K562 (cell line): ENCODE results near the gene PHF11. TPM values are rescaled to one million over a fixed set of nuclear protein-coding genes. Genes with fewer than 3 reads are reported as not detected.

Experiments
- ATAC-seq: fragments of 200-7000 bp; cut with Tn5 transposase; 3 replicates; pipeline ENCODE4 v1.9.1; 2020; ENCODE audit warnings: moderate library complexity
- BruUV-seq: library from RNA; stranded (reverse); fragments of 400-500 nt; replicated peaks from 2 replicates; lab custom pipeline; 2021; lab: Mats Ljungman, UMichigan
- CTCF ChIA-PET: fragments of 300-600 bp; formaldehyde crosslinking; extraction: SDS; loops from one replicate; lab custom pipeline; 2021; ENCODE audit warnings: low intra/inter-chr PET ratio; lab: Yijun Ruan, JAX
- POLR2A ChIA-PET: fragments of 300-600, 350-650 bp; sonication (Branson Sonifier 250); formaldehyde crosslinking; extraction: SDS; loops from one replicate; lab custom pipeline; 2021; ENCODE audit warnings: antibody characterized with exemption, inconsistent platforms; lab: Yijun Ruan, JAX
- DNase-seq, 4 experiments: peaks; one replicate each; pipeline versions ENCODE4 v3.0.0 to v3.0.0-alpha.2; 2011 to 2018; ENCODE audit warnings: low spot score in 3 of 4, mixed read lengths in 3 of 4; ENCODE audit errors: extremely low read depth in 1 of 4
- FAIRE-seq: peaks from 2 replicates; lab custom pipeline; 2011; peaks lifted over from hg19 to GRCh38; lab: Jason Lieb, UNC
- H2AFZ ChIP-seq: 2 replicates; pipeline ENCODE4 v1.6.0; 2011; ENCODE audit warnings: low read depth, low read length, control low read depth, inconsistent platforms
- H3K27ac ChIP-seq: fragments of 200-600 bp; 3 replicates; pipeline ENCODE4 v1.8.0; 2011; ENCODE audit warnings: low read depth, mild to moderate bottlenecking, control low read depth, inconsistent platforms, low read length, moderate library complexity, mixed read lengths; ENCODE audit errors: extremely low read depth
- H3K27me3 ChIP-seq, 2 experiments: fragments of 300-600 bp in 1 of 2; 2 replicates in 1 of 2; 3 replicates in 1 of 2; pipeline versions ENCODE4 v1.6.0 to v1.8.0; 2011; ENCODE audit warnings: inconsistent platforms in 2 of 2, low read length in 2 of 2, mild to moderate bottlenecking in 1 of 2, mixed read lengths in 1 of 2, moderate library complexity in 1 of 2; ENCODE audit not compliant: control insufficient read depth in 2 of 2, insufficient read depth in 2 of 2
- H3K36me3 ChIP-seq: fragments of 300-600 bp; 3 replicates; pipeline ENCODE4 v1.8.0; 2011; ENCODE audit warnings: mild to moderate bottlenecking, low read length, inconsistent platforms; ENCODE audit not compliant: control insufficient read depth, insufficient read depth
- H3K4me1 ChIP-seq, 2 experiments: fragments of 200-600 bp in 1 of 2; replicated peaks in 1 of 2; 2 replicates in 1 of 2; 3 replicates in 1 of 2; pipeline versions ENCODE4 v1.5.1 to v1.8.0; 2011; ENCODE audit warnings: inconsistent platforms in 2 of 2, low read length in 2 of 2, mild to moderate bottlenecking in 1 of 2, mixed read lengths in 1 of 2, moderate library complexity in 1 of 2; ENCODE audit not compliant: control insufficient read depth in 2 of 2, insufficient read depth in 2 of 2
- H3K4me2 ChIP-seq: 2 replicates; pipeline ENCODE4 v1.6.1; 2011; ENCODE audit warnings: low read length, control low read depth, inconsistent platforms, mixed read lengths; ENCODE audit not compliant: insufficient read depth
- H3K4me3 ChIP-seq: fragments of 200-600 bp; sonication (generic), shearing (Covaris generic); 2 replicates; pipeline ENCODE4 v1.5.1; 2016; ENCODE audit warnings: control low read depth, inconsistent platforms
- H3K79me2 ChIP-seq: fragments of 200-600 bp; 3 replicates; pipeline ENCODE4 v1.8.0; 2011; ENCODE audit warnings: low read length, inconsistent platforms; ENCODE audit not compliant: control insufficient read depth, insufficient read depth
- H3K9ac ChIP-seq, 2 experiments: 2 replicates each; pipeline versions ENCODE4 v1.6.0 to v1.6.1; 2011; ENCODE audit warnings: low read depth in 2 of 2, low read length in 2 of 2, control low read depth in 1 of 2, inconsistent platforms in 1 of 2, mild to moderate bottlenecking in 1 of 2, mixed read lengths in 1 of 2; ENCODE audit not compliant: insufficient read depth in 1 of 2
- H3K9me1 ChIP-seq: one replicate; pipeline ENCODE4 v1.6.0; 2011; ENCODE audit warnings: inconsistent platforms, mild to moderate bottlenecking, low read length, moderate library complexity; ENCODE audit not compliant: control insufficient read depth, insufficient read depth
- H3K9me3 ChIP-seq: replicated peaks from 2 replicates; pipeline ENCODE4 v1.5.1; 2011; ENCODE audit warnings: low read depth, low read length, inconsistent platforms; ENCODE audit not compliant: control insufficient read depth, insufficient read depth
- H4K20me1 ChIP-seq: replicated peaks from 2 replicates; pipeline ENCODE4 v1.6.1; 2011; ENCODE audit warnings: low read length, inconsistent platforms, mixed read lengths; ENCODE audit not compliant: control insufficient read depth, insufficient read depth
- NCOA2 ChIP-seq, 2 experiments: fragments of 450-650 bp; IDR thresholded peaks; 2 replicates each; pipeline ENCODE4 v1.6.1; 2018; ENCODE audit warnings: mild to moderate bottlenecking in 2 of 2, moderate library complexity in 1 of 2; ENCODE audit not compliant: partially characterized antibody in 2 of 2
- NFIC ChIP-seq: fragments of 450-650 bp; IDR thresholded peaks from 2 replicates; pipeline ENCODE4 v1.6.1; 2017; ENCODE audit warnings: mild to moderate bottlenecking, inconsistent platforms
- NR2C1 ChIP-seq, 2 experiments: fragments of 450-650 bp; IDR thresholded peaks; 2 replicates each; pipeline ENCODE4 v1.6.1; 2017; ENCODE audit warnings: mild to moderate bottlenecking in 2 of 2, antibody characterized with exemption in 1 of 2, inconsistent platforms in 1 of 2, missing compliant biosample characterization in 1 of 2, missing genetic modification characterization in 1 of 2
- PCBP2 ChIP-seq: fragments of 200-400 bp; formaldehyde crosslinking; IDR thresholded peaks from 2 replicates; pipeline ENCODE4 v1.6.1; 2018; ENCODE audit warnings: low read length, low read depth, mild to moderate bottlenecking, moderate library complexity; ENCODE audit not compliant: poor library complexity, severe bottlenecking
- PPARD ChIP-seq: fragments of 250-450 bp; sonication (Bioruptor Pico); IDR thresholded peaks from 2 replicates; pipeline ENCODE4 v1.8.0; 2022; ENCODE audit warnings: inconsistent platforms, mild to moderate bottlenecking, moderate library complexity
- ZNF280B ChIP-seq: fragments of 250-450 bp; sonication (Bioruptor Pico); IDR thresholded peaks from 2 replicates; pipeline ENCODE4 v1.5.1; 2021; ENCODE audit warnings: mild to moderate bottlenecking
- ZNF354B ChIP-seq: fragments of 250-450 bp; sonication (Bioruptor Pico); IDR thresholded peaks from 2 replicates; pipeline ENCODE4 v1.4.0; 2020
- ZNF445 ChIP-seq: fragments of 250-450 bp; sonication (Bioruptor Pico); IDR thresholded peaks from 2 replicates; pipeline ENCODE4 v1.4.0; 2020; ENCODE audit warnings: low read depth, mild to moderate bottlenecking, moderate library complexity
- WGBS: fragments of 100-300 bp; shearing (Covaris generic); methylation state at CpG from one replicate; pipeline ENCODE4 v1.1.6; 2016; ENCODE audit warnings: low coverage, mixed read lengths; ENCODE audit not compliant: insufficient coverage; ENCODE audit errors: missing lambda C conversion rate; 5-methylcytosine and 5-hydroxymethylcytosine counted together
- in situ Hi-C: fragments of 300-500 bp; cut with MboI; formaldehyde crosslinking; loops from 4 replicates; pipeline ENCODE4 v1.15.0; 2018; ENCODE audit warnings: inconsistent platforms, mixed read lengths
- intact Hi-C: fragments of 100-400 bp; cut with micrococcal nuclease; formaldehyde crosslinking; loops from 2 replicates; pipeline ENCODE4 v1.14.2; 2022
- polyA plus RNA-seq, 8 experiments: library from polyadenylated mRNA; depleted of rRNA in 4 of 8; stranded (reverse) in 5 of 8; unstranded in 3 of 8; fragments of >200 nt; fragmentation: Nextera tagmentation in 2 of 8; fragmentation: Illumina TruSeq in 1 of 8; extraction: Ambion mirVana in 2 of 8; extraction: Trizol in 1 of 8; gene quantifications; 2 replicates each; pipeline versions ENCODE4 v1.2.1 to v1.2.3, GENCODE V29; 2011 to 2014; ENCODE audit warnings: inconsistent platforms in 1 of 8, missing spikeins in 1 of 8
- total RNA-seq, 7 experiments: library from RNA; depleted of rRNA in 6 of 7; stranded (reverse); fragments of >200 nt in 6 of 7; fragmentation: Illumina TruSeq in 2 of 7; extraction: Trizol in 2 of 7; gene quantifications; 2 replicates each; pipeline versions ENCODE4 v1.2.1 to v1.2.3, GENCODE V29; 2011 to 2021; ENCODE audit warnings: low replicate concordance in 1 of 7
- TF ChIP-seq, protein P1 (sequence below): fragments of 250-450 bp; sonication (Bioruptor Pico); IDR thresholded peaks from 2 replicates; pipeline ENCODE4 v1.4.0; 2020; ENCODE audit warnings: mild to moderate bottlenecking, moderate library complexity
- TF ChIP-seq, protein P2 (sequence below): sonication (generic); formaldehyde crosslinking; IDR thresholded peaks from 2 replicates; pipeline ENCODE4 v1.8.0; 2022; ENCODE audit warnings: mild to moderate bottlenecking, missing genetic modification reagents

Gene PHF11
- total and polyA plus RNA-seq, 9 of the 15 experiments (the other 6 are each of a cell fraction or from before 2014, with no cell fraction given): 1.9 to 7.0 (median 5.3) TPM

DNA sequence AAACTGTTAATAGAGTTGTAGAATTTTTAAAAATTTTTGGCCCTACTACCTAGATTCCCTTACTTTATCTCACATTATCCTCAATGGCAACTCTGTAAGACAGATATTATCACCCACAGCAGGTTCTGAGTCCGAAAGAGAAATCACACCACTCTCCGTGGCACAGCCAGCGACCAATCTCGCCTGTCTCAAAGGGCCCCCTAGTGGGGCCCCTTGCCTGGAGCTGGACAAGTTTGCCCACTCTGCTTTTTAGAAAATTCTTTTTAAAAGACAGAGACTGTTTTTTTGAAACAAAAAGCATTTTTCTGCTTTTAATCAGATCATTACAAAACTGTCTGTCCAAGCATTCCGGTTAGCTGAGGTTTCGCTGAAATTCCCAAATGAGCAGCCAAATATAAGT, 21.7 kb downstream of the PHF11 start (continued):
- TF ChIP-seq NR2C1 (IDR thresholded peaks at IDR 0.05): no peak
- TF ChIP-seq NR2C1 (tag; IDR thresholded peaks at IDR 0.05): no peak

DNA sequence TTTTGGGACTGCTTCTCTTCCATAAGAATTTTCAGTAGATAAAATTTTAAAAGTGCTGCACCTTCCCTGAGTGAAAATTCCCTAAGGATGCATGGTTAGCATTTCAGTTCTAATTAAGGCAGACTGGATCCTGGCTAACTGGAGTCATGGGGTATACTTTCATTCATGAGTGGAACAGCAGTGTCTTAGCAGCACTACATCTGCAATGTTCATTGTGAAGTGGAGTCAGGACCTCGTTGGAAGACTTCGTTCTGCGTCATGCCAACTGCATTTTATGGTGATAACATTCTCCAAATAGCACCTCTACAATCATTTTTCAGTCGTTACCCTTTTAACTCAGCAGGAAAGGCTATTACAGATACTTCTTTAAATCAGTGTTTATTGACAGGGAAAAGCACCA, 25.5 kb downstream of the PHF11 start:
- Histone ChIP-seq H2AFZ (no peak overlapping the region), H3K9me1 (no peaks in the 10 kb centered on the region), H4K20me1 (no peaks in the 10 kb centered on the region), H3K4me2 (no peak overlapping the region), H3K9ac (no peak overlapping the region), H3K4me3 (no peak overlapping the region), H3K36me3 (no peaks in the 10 kb centered on the region), H3K79me2 (no peaks in the 10 kb centered on the region), H3K9me3 (no peaks in the 10 kb centered on the region), H3K4me1 (no peaks in the 10 kb centered on the region), H3K27me3 (no peaks in the 10 kb centered on the region), H3K27ac (no peak overlapping the region)
- CTCF ChIA-PET: no interaction called here
- POLR2A ChIA-PET: no interaction called here
- DNase-seq (no peak), ATAC-seq (no peak), FAIRE-seq (no peak)
- WGBS: 56% methylated on average over 4 of the region's 4 CpGs
- intact Hi-C loops: no loop called here
- in situ Hi-C loops: no loop called here
- BruUV-seq: no TSS peak
- TF ChIP-seq, protein P1, sequence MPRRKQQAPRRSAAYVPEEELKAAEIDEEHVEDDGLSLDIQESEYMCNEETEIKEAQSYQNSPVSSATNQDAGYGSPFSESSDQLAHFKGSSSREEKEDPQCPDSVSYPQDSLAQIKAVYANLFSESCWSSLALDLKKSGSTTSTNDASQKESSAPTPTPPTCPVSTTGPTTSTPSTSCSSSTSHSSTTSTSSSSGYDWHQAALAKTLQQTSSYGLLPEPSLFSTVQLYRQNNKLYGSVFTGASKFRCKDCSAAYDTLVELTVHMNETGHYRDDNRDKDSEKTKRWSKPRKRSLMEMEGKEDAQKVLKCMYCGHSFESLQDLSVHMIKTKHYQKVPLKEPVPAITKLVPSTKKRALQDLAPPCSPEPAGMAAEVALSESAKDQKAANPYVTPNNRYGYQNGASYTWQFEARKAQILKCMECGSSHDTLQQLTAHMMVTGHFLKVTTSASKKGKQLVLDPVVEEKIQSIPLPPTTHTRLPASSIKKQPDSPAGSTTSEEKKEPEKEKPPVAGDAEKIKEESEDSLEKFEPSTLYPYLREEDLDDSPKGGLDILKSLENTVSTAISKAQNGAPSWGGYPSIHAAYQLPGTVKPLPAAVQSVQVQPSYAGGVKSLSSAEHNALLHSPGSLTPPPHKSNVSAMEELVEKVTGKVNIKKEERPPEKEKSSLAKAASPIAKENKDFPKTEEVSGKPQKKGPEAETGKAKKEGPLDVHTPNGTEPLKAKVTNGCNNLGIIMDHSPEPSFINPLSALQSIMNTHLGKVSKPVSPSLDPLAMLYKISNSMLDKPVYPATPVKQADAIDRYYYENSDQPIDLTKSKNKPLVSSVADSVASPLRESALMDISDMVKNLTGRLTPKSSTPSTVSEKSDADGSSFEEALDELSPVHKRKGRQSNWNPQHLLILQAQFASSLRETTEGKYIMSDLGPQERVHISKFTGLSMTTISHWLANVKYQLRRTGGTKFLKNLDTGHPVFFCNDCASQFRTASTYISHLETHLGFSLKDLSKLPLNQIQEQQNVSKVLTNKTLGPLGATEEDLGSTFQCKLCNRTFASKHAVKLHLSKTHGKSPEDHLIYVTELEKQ (CRISPR knock-in tag): no peak
- no peak for TF ChIP-seq ZNF280B (CRISPR knock-in tag)
- no peak for TF ChIP-seq ZNF354B (CRISPR knock-in tag)
- TF ChIP-seq ZNF445 (CRISPR knock-in tag): no peak
- no peak for TF ChIP-seq NCOA2 (IDR thresholded peaks at IDR 0.05; ENCODE audit: partially characterized antibody in 2 of 2)
- TF ChIP-seq NFIC: no peak
- no peak for TF ChIP-seq PPARD (CRISPR knock-in tag)
- TF ChIP-seq PCBP2: no peak
- TF ChIP-seq, protein P2, sequence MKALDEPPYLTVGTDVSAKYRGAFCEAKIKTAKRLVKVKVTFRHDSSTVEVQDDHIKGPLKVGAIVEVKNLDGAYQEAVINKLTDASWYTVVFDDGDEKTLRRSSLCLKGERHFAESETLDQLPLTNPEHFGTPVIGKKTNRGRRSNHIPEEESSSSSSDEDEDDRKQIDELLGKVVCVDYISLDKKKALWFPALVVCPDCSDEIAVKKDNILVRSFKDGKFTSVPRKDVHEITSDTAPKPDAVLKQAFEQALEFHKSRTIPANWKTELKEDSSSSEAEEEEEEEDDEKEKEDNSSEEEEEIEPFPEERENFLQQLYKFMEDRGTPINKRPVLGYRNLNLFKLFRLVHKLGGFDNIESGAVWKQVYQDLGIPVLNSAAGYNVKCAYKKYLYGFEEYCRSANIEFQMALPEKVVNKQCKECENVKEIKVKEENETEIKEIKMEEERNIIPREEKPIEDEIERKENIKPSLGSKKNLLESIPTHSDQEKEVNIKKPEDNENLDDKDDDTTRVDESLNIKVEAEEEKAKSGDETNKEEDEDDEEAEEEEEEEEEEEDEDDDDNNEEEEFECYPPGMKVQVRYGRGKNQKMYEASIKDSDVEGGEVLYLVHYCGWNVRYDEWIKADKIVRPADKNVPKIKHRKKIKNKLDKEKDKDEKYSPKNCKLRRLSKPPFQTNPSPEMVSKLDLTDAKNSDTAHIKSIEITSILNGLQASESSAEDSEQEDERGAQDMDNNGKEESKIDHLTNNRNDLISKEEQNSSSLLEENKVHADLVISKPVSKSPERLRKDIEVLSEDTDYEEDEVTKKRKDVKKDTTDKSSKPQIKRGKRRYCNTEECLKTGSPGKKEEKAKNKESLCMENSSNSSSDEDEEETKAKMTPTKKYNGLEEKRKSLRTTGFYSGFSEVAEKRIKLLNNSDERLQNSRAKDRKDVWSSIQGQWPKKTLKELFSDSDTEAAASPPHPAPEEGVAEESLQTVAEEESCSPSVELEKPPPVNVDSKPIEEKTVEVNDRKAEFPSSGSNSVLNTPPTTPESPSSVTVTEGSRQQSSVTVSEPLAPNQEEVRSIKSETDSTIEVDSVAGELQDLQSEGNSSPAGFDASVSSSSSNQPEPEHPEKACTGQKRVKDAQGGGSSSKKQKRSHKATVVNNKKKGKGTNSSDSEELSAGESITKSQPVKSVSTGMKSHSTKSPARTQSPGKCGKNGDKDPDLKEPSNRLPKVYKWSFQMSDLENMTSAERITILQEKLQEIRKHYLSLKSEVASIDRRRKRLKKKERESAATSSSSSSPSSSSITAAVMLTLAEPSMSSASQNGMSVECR (CRISPR knock-in tag): no peak
